GM18498 (cell line): ENCODE data around the gene ACSL1.
"Not testable (repeated sequence)": the region's sequence is repeated elsewhere in the genome, so short reads cannot be mapped to it uniquely, and the experiment has no call there.

Experiments used
- ATAC-seq: cut with Tn5 transposase; IDR thresholded peaks from one replicate; pipeline ENCODE4 v1.9.1; 2021; ENCODE audit warnings: mild to moderate bottlenecking, moderate library complexity; ENCODE audit not compliant: unreplicated experiment

ACSL1 gene

GRCh38 chr4:184763150-184763780 is 62.5 kb downstream of the ACSL1 start:
- no peak for ATAC-seq

- peak; percentile 92 for ATAC-seq
Measured at GRCh38 chr4:184762100-184762499, 63.7 kb downstream of the ACSL1 start.

- no peak for ATAC-seq
Measured at GRCh38 chr4:184760681-184761080, 65.1 kb downstream of the ACSL1 start.

GRCh38 chr4:184757810-184758209 is 68.0 kb downstream of the ACSL1 start:
- ATAC-seq, result no peak

GRCh38 chr4:184756399-184756798 is 69.4 kb downstream of the ACSL1 start:
- ATAC-seq, result no peak

GRCh38 chr4:184755278-184755677 is 70.5 kb downstream of the ACSL1 start:
- ATAC-seq, result no peak

- ATAC-seq, result no peak
Measured at GRCh38 chr4:184752496-184753275, 73.1 kb downstream of the ACSL1 start.

GRCh38 chr4:184751585-184751956 is 74.2 kb downstream of the ACSL1 start:
- ATAC-seq, result no peak

GRCh38 chr4:184750926-184751584 is 74.7 kb downstream of the ACSL1 start:
- ATAC-seq, result no peak

- no peak for ATAC-seq
Measured at GRCh38 chr4:184748251-184748652, 77.5 kb downstream of the ACSL1 start.

- no peak for ATAC-seq
Measured at GRCh38 chr4:184747034-184747830, 78.5 kb downstream of the ACSL1 start.

GRCh38 chr4:184745831-184746795 is 79.7 kb downstream of the ACSL1 start:
- peak; percentile 62 for ATAC-seq

- ATAC-seq, result no peak
Measured at GRCh38 chr4:184744236-184744635, 81.5 kb downstream of the ACSL1 start.

- ATAC-seq, result no peak
Measured at GRCh38 chr4:184743650-184744049, 82.1 kb downstream of the ACSL1 start.

GRCh38 chr4:184741651-184742050 is 84.1 kb downstream of the ACSL1 start:
- ATAC-seq, result not testable (repeated sequence)

GRCh38 chr4:184740980-184741391 is 84.8 kb downstream of the ACSL1 start:
- ATAC-seq, result no peak

GRCh38 chr4:184739575-184739974 is 86.2 kb downstream of the ACSL1 start:
- not testable (repeated sequence) for ATAC-seq

GRCh38 chr4:184734758-184735157 is 91.0 kb downstream of the ACSL1 start:
- ATAC-seq, result no peak

GRCh38 chr4:184733654-184734524 is 91.9 kb downstream of the ACSL1 start, which contains the start of gene CENPU:
Gene CENPU, minus strand, starts transcription at chr4:184734096. Its CDS starts 34 bp downstream, at chr4:184734062.
- ATAC-seq, result peak; percentile 94
